Renal pelvis (tissue), 4 donors: ENCODE measurements around the gene ARHGAP22. TPM values are rescaled to one million over a fixed set of nuclear protein-coding genes. Genes with fewer than 3 reads are reported as not detected.

ENCODE experiments used
- DNase-seq: peaks from one replicate; pipeline ENCODE4 v3.0.0-alpha.2; 2013
- polyA plus RNA-seq, 3 donors: library from polyadenylated mRNA; unstranded; fragments of 120-200 nt; gene quantifications; one replicate each; pipeline ENCODE4 v1.2.1, GENCODE V29; 2013; ENCODE audit not compliant: insufficient read length in 3 of 3

The ARHGAP22 gene
- polyA plus RNA-seq, 3 donors = 1.2 to 1.8 (median 1.7) TPM

GRCh38 chr10:48477616-48478015, 127.3 kb downstream of the ARHGAP22 start:
- no peak for DNase-seq

- DNase-seq = no peak
Observed at GRCh38 chr10:48477141-48477540, 127.7 kb downstream of the ARHGAP22 start.

GRCh38 chr10:48476279-48476982, 128.4 kb downstream of the ARHGAP22 start:
- DNase-seq = no peak

- DNase-seq = no peak
Observed at GRCh38 chr10:48475943-48476278, 129.0 kb downstream of the ARHGAP22 start.

- DNase-seq = no peak
Observed at GRCh38 chr10:48474765-48475365, 130.0 kb downstream of the ARHGAP22 start.

- DNase-seq = no peak
Observed at GRCh38 chr10:48473704-48474103, 131.2 kb downstream of the ARHGAP22 start.

- no peak for DNase-seq
Observed at GRCh38 chr10:48472501-48473069, 132.3 kb downstream of the ARHGAP22 start.

- DNase-seq = no peak
Observed at GRCh38 chr10:48470893-48471805, 133.7 kb downstream of the ARHGAP22 start.

- peak; percentile 87 for DNase-seq
Observed at GRCh38 chr10:48470115-48470892, 134.6 kb downstream of the ARHGAP22 start.

- no peak for DNase-seq
Observed at GRCh38 chr10:48469516-48470020, 135.3 kb downstream of the ARHGAP22 start.

- no peak for DNase-seq
Observed at GRCh38 chr10:48468866-48469511, 135.9 kb downstream of the ARHGAP22 start.

- DNase-seq = no peak
Observed at GRCh38 chr10:48468130-48468790, 136.6 kb downstream of the ARHGAP22 start.

GRCh38 chr10:48467669-48468068, 137.2 kb downstream of the ARHGAP22 start:
- no peak for DNase-seq

- no peak for DNase-seq
Observed at GRCh38 chr10:48466611-48467240, 138.1 kb downstream of the ARHGAP22 start.

GRCh38 chr10:48465860-48466521, 138.9 kb downstream of the ARHGAP22 start:
- DNase-seq = no peak

GRCh38 chr10:48464871-48465736, 139.8 kb downstream of the ARHGAP22 start:
- no peak for DNase-seq

GRCh38 chr10:48464121-48464870, 140.6 kb downstream of the ARHGAP22 start:
- no peak for DNase-seq
